Measurements from ENCODE around the gene PINK1. TPM values are rescaled to one million over a fixed set of nuclear protein-coding genes. Genes with fewer than 3 reads are reported as not detected.

Gene PINK1
- total and polyA plus RNA-seq, 2 of the 13 experiments (the other 11 are each of a cell fraction or from before 2014, with no cell fraction given), result 15.3 to 16.1 TPM

GRCh38 chr1:20686883-20687725 is 53.8 kb downstream of the PINK1 start (continued):
- TF ChIP-seq, protein P1, sequence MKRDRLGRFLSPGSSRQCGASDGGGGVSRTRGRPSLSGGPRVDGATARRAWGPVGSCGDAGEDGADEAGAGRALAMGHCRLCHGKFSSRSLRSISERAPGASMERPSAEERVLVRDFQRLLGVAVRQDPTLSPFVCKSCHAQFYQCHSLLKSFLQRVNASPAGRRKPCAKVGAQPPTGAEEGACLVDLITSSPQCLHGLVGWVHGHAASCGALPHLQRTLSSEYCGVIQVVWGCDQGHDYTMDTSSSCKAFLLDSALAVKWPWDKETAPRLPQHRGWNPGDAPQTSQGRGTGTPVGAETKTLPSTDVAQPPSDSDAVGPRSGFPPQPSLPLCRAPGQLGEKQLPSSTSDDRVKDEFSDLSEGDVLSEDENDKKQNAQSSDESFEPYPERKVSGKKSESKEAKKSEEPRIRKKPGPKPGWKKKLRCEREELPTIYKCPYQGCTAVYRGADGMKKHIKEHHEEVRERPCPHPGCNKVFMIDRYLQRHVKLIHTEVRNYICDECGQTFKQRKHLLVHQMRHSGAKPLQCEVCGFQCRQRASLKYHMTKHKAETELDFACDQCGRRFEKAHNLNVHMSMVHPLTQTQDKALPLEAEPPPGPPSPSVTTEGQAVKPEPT (CRISPR knock-in tag; IDR thresholded peaks at IDR 0.05; ENCODE audit: low read depth), result no peak
- no peak for TF ChIP-seq NBN (conservative IDR thresholded peaks at IDR 0.05)
- TF ChIP-seq ZNF639 (CRISPR knock-in tag; conservative IDR thresholded peaks at IDR 0.05), result no peak
- TF ChIP-seq ZBTB7A (CRISPR knock-in tag; IDR thresholded peaks at IDR 0.05), result no peak
- TF ChIP-seq, protein P2, sequence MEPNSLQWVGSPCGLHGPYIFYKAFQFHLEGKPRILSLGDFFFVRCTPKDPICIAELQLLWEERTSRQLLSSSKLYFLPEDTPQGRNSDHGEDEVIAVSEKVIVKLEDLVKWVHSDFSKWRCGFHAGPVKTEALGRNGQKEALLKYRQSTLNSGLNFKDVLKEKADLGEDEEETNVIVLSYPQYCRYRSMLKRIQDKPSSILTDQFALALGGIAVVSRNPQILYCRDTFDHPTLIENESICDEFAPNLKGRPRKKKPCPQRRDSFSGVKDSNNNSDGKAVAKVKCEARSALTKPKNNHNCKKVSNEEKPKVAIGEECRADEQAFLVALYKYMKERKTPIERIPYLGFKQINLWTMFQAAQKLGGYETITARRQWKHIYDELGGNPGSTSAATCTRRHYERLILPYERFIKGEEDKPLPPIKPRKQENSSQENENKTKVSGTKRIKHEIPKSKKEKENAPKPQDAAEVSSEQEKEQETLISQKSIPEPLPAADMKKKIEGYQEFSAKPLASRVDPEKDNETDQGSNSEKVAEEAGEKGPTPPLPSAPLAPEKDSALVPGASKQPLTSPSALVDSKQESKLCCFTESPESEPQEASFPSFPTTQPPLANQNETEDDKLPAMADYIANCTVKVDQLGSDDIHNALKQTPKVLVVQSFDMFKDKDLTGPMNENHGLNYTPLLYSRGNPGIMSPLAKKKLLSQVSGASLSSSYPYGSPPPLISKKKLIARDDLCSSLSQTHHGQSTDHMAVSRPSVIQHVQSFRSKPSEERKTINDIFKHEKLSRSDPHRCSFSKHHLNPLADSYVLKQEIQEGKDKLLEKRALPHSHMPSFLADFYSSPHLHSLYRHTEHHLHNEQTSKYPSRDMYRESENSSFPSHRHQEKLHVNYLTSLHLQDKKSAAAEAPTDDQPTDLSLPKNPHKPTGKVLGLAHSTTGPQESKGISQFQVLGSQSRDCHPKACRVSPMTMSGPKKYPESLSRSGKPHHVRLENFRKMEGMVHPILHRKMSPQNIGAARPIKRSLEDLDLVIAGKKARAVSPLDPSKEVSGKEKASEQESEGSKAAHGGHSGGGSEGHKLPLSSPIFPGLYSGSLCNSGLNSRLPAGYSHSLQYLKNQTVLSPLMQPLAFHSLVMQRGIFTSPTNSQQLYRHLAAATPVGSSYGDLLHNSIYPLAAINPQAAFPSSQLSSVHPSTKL (CRISPR knock-in tag; IDR thresholded peaks at IDR 0.05), result no peak
- TF ChIP-seq ZFP91 (CRISPR knock-in tag; IDR thresholded peaks at IDR 0.05; ENCODE audit: borderline replicate concordance), result no peak
- TF ChIP-seq ZNF256 (CRISPR knock-in tag; conservative IDR thresholded peaks at IDR 0.05), result no peak
- no peak for TF ChIP-seq PAX8 (CRISPR knock-in tag; IDR thresholded peaks at IDR 0.05; ENCODE audit: borderline replicate concordance)
- TF ChIP-seq KLF16 (CRISPR knock-in tag; IDR thresholded peaks at IDR 0.05), result no peak
- no peak for TF ChIP-seq ZNF737 (CRISPR knock-in tag; IDR thresholded peaks at IDR 0.05; ENCODE audit: borderline replicate concordance)
- no peak for TF ChIP-seq ZNF143 (CRISPR knock-in tag; IDR thresholded peaks at IDR 0.05)
- TF ChIP-seq RFX3 (CRISPR knock-in tag; IDR thresholded peaks at IDR 0.05), result peak; percentile 62
- TF ChIP-seq, protein P3, sequence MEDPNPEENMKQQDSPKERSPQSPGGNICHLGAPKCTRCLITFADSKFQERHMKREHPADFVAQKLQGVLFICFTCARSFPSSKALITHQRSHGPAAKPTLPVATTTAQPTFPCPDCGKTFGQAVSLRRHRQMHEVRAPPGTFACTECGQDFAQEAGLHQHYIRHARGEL (CRISPR knock-in tag; IDR thresholded peaks at IDR 0.05), result no peak
- no peak for TF ChIP-seq ZSCAN12 (CRISPR knock-in tag; IDR thresholded peaks at IDR 0.05)
- peak; percentile 8; the same call in 1 of the 2 replicates for TF ChIP-seq ZNF687 (CRISPR knock-in tag; IDR thresholded peaks at IDR 0.05)

Measured in HepG2 (cell line).